Omental fat pad (tissue), 4 donors: Measurements from ENCODE around the gene SH3PXD2A. TPM values are rescaled to one million over a fixed set of nuclear protein-coding genes. Genes with fewer than 3 reads are reported as not detected.

Source experiments
- ATAC-seq: fragments of 150-250 bp; one replicate; pipeline ENCODE4 v1.9.1; 2016; ENCODE audit warnings: mild to moderate bottlenecking, moderate library complexity; ENCODE audit not compliant: low FRiP score
- DNase-seq: peaks from one replicate; pipeline ENCODE4 v3.0.0-alpha.2; 2019; ENCODE audit warnings: low spot score
- CTCF ChIP-seq, 3 donors: fragments of 450-650 bp; IDR thresholded peaks; one replicate each; pipeline ENCODE4 v1.5.1; 2016 to 2017; ENCODE audit warnings: antibody characterized with exemption in 3 of 3, mild to moderate bottlenecking in 3 of 3, moderate library complexity in 2 of 3
- total RNA-seq, 4 donors: library from RNA; depleted of rRNA; stranded (reverse); fragments of >200 nt; gene quantifications; one replicate each; pipeline ENCODE4 v1.1.0, GENCODE V29; 2016

SH3PXD2A gene
- total RNA-seq, 4 donors from 2014 or later, result 21.0 to 36.3 (median 22.5) TPM

GRCh38 chr10:103651783-103652476 is 203.4 kb downstream of the SH3PXD2A start:
- TF ChIP-seq CTCF (IDR thresholded peaks at IDR 0.05), result no peak
- ATAC-seq (no peak), DNase-seq (no peak)

GRCh38 chr10:103651333-103651732 is 204.0 kb downstream of the SH3PXD2A start:
- no peak for TF ChIP-seq CTCF (IDR thresholded peaks at IDR 0.05)
- DNase-seq, result no peak
- no peak for ATAC-seq

GRCh38 chr10:103649654-103650423 is 205.5 kb downstream of the SH3PXD2A start:
- no peak for TF ChIP-seq CTCF (IDR thresholded peaks at IDR 0.05)
- ATAC-seq (no peak), DNase-seq (no peak)

- no peak for DNase-seq
These were observed 206.5 kb downstream of the SH3PXD2A start for GRCh38 chr10:103648636-103649532.

GRCh38 chr10:103648251-103648635 is 207.1 kb downstream of the SH3PXD2A start:
- ATAC-seq (no peak), DNase-seq (no peak)
- no peak for TF ChIP-seq CTCF (IDR thresholded peaks at IDR 0.05)

More at GRCh38 chr10:103648636-103649532, 206.5 kb downstream of the SH3PXD2A start:
- no peak for TF ChIP-seq CTCF (IDR thresholded peaks at IDR 0.05)
- peak; percentile 25 for ATAC-seq

- no peak for TF ChIP-seq CTCF (IDR thresholded peaks at IDR 0.05)
- DNase-seq, result no peak
- ATAC-seq, result no peak
These were observed 209.1 kb downstream of the SH3PXD2A start for GRCh38 chr10:103646304-103646703.
